Astrocyte of the spinal cord (primary cell): Measurements from ENCODE around the gene BLNK.

Source experiments
- DNase-seq: peaks from one replicate; pipeline ENCODE4 v3.0.0; 2011; ENCODE audit warnings: low read depth, low spot score
- H3K4me3 ChIP-seq: 2 replicates; pipeline ENCODE4 v1.5.1; 2011; ENCODE audit warnings: low read depth, mild to moderate bottlenecking, low read length, moderate library complexity
- CTCF ChIP-seq: IDR thresholded peaks from 2 replicates; pipeline ENCODE4 v1.5.1; 2012; ENCODE audit warnings: low read depth, mild to moderate bottlenecking, low read length, inconsistent platforms
- in situ Hi-C: cut with HindIII; loops from 2 replicates; pipeline ENCODE4 v1.10.0; 2017; ENCODE audit warnings: low sequenced_read_pairs

Gene BLNK

DNA sequence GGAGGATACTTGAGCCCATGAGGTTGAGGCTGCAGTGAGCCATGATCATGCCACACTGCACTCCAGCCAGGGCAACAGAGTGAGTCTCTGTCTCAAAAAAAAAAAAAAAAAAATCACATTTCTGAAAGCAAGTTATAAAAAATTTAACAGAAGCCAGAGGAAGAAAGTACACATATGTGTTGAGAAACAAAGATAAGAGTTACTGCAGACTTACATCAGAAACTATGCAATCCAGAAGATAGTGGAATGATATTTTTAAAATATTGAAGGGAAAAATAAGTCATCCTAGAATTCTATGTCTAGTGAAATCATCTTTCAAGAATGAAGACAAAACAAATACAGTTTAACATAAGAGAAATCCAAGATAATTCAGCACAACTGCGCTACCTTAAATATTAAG, 94.4 kb downstream of the BLNK start:
- in situ Hi-C loops: no loop called here
- TF ChIP-seq CTCF: no peak
- no peak overlapping the region for H3K4me3 ChIP-seq
- no peak for DNase-seq

DNA sequence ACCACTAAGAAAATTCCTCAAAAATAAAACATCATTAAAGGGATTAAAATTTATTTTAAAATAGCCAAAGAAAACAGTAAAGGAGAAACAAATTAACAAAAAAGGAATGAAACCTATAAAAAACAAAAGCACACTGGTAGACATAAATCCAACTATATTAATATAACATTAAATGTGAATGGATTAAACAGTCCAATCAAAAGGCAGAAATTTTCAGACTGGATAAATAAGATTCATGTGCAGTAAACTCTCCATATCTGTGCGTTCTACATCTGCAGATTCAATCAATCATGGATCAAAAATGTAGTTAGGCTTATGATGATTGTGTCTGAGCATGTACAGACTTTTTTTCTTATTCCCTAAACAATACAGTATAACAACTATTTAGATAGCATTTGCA, 98.7 kb downstream of the BLNK start:
- in situ Hi-C loops: no loop called here
- TF ChIP-seq CTCF: no peak
- no peak overlapping the region for H3K4me3 ChIP-seq
- no peak for DNase-seq

GRCh38 chr10:96170230-96170629, 101.1 kb downstream of the BLNK start:
- in situ Hi-C loops: no loop called here
- TF ChIP-seq CTCF: no peak
- DNase-seq: no peak
- no peak overlapping the region for H3K4me3 ChIP-seq

DNA sequence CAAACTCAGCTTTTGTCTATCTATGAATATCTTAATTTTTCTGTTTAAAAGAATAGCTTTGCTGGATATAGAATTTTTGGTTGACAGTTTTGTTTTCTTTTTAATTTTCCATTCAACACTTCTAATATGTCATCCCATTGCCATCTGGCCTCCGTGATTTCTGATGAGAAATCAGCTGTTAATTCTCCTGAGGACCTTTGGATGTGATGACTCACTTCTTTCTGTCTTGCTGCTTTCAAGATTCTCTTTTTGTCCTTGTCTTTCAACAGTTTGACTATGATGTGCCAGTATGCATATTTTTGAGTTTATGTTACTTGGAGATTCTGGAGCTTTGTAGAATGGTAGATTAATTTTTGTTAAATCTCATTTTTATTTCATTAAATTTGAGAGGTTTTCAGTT, 102.8 kb downstream of the BLNK start:
- no peak for TF ChIP-seq CTCF
- H3K4me3 ChIP-seq: no peak overlapping the region
- in situ Hi-C loops: no loop called here

GRCh38 chr10:96165726-96166125, 105.6 kb downstream of the BLNK start:
- H3K4me3 ChIP-seq: no peak overlapping the region
- TF ChIP-seq CTCF: no peak
- in situ Hi-C loops: no loop called here
- no peak for DNase-seq

More for the DNA sequence above, 102.8 kb downstream of the BLNK start:
- no peak for DNase-seq

- in situ Hi-C loops: no loop called here
- TF ChIP-seq CTCF: no peak
- no peak overlapping the region for H3K4me3 ChIP-seq
- no peak for DNase-seq
Observed at GRCh38 chr10:96153070-96153469, 118.3 kb downstream of the BLNK start.

GRCh38 chr10:96152437-96152836, 118.9 kb downstream of the BLNK start:
- H3K4me3 ChIP-seq: no peak overlapping the region
- TF ChIP-seq CTCF: no peak
- no peak for DNase-seq
- in situ Hi-C loops: no loop called here
